Stimulated activated CD8-positive, alpha-beta memory T cell treated with anti-CD3 and anti-CD28 coated beads, Interleukin-4, amount 100 ng/mL, for 48 hours (primary cell): Measurements from ENCODE around the gene APBB2.

ENCODE experiments used
- DNase-seq: peaks from one replicate; pipeline ENCODE4 v3.0.0-alpha.2; 2020

The APBB2 gene

GRCh38 chr4:40960941-40961340 lies 253.4 kb downstream of the APBB2 start:
- DNase-seq: no peak

DNA sequence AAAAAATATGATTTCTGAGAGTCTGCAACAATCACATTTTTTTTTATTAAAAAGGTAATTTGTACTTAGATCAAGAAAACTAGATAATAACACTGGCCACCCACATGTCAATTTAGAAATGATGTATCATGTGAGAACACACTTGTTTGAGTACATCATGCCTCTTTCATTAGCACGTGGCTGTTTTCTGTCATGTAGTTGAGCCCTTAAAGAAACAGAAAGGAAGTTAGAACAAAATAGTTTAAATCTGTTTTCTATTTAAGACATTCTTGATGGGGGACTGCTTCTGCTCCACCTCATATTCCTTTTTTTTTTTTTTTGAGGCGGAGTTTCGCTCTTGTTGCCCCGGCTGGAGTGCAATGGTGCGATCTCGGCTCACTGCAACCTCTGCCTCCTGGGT lies 257.1 kb downstream of the APBB2 start:
- DNase-seq: no peak

- DNase-seq: no peak
Measured at GRCh38 chr4:40956721-40957255, 257.6 kb downstream of the APBB2 start.

DNA sequence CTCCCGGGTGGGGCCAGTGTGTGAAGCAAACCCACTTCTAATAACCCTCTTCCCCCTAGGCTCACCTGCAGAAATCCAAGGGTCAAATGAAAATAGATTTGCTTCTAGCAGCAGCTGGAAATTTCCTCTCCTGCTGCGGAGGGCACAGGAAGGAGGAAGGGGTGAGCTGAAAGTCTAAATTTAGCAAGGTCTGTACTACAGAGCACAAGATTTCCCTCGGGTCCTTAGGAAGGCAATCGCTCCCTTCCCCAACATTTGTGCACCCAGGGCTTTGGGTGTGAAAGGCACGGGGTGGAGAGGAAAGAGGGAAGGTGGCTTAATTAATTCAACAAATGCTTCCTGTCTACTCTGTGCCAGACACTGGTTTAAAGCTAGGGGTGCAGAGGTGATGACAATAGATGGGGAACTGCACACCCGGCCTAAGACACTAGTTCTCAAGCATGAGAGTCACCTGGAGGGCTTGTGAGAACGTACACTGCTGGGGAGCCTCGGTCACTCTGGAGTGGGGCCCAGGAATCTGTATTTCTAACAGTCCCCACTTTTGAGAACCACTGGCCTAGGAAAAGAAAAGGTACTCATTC lies 260.2 kb downstream of the APBB2 start:
- no peak for DNase-seq

- DNase-seq: no peak
Measured at GRCh38 chr4:40953283-40954087, 260.9 kb downstream of the APBB2 start.

DNA sequence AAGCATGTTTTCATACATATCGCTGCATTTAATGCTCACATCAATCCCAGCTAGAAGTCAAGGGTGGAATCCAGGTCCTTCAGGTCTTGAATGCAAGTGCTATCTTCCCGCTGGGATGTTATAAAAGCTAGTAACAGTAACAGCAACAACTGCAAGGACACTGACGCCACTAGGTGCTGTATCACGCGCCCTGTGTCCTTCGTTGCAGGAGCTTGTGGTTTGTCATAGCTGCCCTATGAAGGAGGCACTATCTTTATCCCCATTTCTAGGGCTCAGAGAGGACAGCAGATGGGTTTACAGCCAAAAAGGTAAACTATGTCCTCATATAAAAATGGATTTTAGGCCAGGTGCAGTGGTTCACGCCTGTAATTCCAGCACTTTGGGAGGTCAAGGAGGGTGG lies 261.7 kb downstream of the APBB2 start:
- no peak for DNase-seq

DNA sequence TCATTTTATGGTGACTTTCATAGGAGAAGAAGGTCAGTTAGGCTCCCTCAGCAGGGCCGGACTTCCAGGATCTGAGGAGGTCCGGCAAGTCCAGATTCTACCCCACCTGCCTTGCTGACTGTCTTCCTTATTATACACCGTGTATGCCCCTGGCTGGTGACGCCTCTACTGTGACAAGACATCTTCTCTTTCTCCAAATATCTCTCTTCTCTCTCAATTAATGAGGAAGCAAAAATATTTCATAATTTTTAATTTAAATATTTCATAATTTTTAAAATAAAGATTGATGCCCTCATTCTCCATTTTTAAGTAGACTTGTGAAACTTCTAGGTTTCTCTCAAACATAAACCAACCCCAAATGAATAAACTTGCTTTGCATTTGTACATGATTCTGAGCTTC lies 262.1 kb downstream of the APBB2 start:
- no peak for DNase-seq

DNA sequence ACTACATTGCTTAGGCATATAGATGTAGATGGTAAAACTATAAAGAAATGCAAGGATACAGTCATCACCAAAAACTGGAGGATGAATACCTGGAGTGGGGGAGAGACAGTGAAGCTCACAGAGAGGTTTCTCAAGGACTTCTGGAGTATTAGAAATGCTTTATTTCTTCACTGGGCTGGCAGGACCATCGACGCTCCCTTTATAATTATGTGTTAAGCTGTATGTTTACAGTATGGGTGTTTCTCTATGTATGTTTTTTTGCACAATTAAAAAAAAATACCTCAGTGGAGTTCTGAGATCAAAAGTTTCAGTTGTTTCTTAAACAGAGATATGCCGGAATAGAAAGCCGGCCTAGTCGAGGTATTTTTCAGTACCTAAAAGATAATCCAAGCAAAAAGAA lies 263.3 kb downstream of the APBB2 start:
- DNase-seq: no peak

DNA sequence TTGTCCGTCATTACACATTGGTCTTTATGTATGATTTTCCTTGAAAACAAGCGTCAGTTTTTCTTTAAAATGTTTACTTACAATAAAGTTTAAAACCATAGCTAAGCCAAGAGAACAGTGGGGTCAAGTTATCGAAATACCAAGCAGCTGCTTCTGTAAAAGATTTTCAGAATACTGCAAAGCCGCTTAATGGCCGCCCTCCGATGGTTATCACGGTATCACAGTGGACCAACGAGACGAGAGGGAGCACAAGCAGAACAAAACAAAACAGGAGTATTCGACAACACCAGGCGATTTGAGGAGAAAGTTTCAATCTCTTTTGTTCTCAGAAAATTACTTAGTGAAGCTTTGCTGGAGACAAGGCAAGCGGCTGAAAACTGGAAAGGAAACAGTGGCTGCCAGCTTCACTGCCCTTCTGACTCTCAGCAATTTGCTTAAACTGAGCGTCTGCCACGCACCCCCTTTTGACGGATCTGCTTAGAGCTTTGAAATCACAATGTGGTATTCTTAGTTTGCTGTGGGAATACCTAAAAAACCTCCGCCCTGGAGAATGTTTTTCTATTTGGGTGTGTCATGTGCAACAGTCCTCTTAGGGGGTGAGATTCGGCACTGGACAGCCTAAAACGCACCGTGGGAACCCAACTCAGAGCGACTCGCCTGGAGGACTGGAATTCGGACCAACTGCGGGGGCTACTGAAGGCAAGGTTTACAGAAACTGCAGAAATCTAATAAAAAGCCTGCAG lies 264.8 kb downstream of the APBB2 start:
- no peak for DNase-seq

GRCh38 chr4:40948014-40948413 lies 266.3 kb downstream of the APBB2 start:
- no peak for DNase-seq

- DNase-seq: no peak
Measured at GRCh38 chr4:40946652-40947051, 267.7 kb downstream of the APBB2 start.

GRCh38 chr4:40940756-40941155 lies 273.6 kb downstream of the APBB2 start:
- no peak for DNase-seq

- DNase-seq: no peak
Measured at GRCh38 chr4:40940317-40940741, 274.0 kb downstream of the APBB2 start.

- DNase-seq: no peak
Measured at GRCh38 chr4:40939856-40940255, 274.5 kb downstream of the APBB2 start.

DNA sequence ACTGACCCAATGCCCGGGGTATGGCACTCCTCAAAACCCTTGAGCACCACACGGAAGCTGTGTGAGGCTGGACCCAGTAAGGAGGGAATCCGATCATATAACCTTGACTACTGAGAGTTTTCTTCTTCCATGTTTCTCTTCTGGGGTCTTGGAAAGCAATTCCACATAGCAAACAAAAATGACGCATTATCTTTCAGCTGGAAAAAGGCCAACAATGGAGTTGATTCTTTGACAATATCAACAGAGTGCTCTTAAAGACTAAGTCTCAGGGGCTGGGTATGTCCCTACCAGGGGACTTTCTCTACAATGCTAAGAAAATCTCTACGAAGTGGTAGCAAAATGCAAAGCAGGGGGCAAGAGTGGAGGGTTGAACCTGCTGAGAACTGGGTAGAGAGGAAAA lies 276.0 kb downstream of the APBB2 start:
- no peak for DNase-seq

- DNase-seq: no peak
Measured at GRCh38 chr4:40937140-40937725, 277.1 kb downstream of the APBB2 start.

DNA sequence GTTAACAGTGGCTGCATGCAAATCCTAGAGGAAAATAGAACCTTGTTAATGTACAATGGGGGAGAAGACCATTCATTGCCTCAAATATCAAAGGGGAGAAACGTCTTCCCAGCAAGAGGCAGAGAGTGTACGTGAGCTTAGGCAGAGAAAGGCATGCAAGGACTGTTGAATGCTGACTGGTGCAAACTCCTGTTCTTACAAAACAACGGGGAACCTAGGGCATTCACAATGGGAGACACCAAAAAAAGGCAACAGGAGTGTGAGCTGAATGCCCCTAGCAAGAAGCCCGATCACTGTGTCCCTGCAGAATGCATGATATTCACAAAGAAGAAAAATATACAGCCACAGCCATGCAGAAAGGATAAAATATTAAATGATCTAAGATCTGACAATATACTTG lies 279.7 kb downstream of the APBB2 start:
- DNase-seq: no peak

- no peak for DNase-seq
Measured at GRCh38 chr4:40933272-40934053, 280.9 kb downstream of the APBB2 start.

DNA sequence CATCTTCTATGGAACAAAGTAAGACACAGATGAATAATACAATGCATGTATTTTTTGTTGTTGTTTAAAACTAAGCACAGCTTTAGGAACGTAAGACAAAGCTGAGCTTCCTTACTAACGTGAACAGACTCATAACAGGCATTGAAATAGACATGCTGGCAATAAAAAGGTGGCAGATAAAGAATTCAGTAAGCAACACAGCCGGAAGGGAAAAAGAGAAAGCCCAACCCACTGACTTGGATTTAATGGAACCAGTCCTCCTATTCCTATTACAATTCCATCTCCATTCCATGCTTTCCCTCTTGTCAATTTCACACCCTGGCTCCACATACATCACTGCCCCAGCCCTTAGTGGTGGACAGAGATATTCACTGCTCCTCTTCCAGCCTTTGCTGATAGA lies 282.5 kb downstream of the APBB2 start:
- DNase-seq: no peak

DNA sequence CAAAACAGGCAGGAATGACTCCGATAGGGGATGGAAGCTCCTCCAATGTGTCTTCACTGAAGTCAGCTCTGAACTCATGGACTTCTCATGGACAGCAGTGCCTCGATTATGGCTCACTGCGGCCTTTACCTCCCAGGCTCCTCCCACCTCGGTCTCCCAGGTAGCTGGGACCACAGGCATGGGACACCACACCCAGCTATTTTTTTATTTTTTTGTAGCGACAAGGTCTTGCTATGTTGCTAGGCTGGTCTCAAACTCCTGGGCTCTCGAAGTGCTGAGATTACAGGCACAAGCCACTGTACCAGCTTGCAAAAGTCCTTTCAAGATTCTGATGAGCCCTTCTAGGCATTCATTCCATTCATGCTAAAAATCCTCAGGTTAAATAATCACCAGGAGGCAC lies 283.1 kb downstream of the APBB2 start:
- DNase-seq: no peak

DNA sequence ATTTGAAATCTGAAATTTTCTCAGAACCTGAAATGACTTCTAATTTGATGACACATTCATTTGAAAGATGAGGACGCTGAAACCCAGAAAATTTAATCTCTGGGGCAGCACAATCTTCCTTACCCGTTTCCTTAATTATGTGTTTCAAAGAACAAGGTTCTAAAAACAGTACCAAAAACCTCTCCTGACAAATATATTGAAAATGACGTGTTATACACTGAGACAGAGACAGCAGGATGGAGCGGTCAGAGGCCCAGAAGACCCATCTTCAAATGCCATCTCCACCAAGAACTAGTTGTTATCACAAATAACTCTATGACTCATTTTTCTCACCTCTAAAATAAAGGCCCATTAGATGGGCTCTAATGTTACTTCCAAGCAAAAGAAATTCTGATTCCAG lies 287.3 kb downstream of the APBB2 start:
- DNase-seq: no peak

DNA sequence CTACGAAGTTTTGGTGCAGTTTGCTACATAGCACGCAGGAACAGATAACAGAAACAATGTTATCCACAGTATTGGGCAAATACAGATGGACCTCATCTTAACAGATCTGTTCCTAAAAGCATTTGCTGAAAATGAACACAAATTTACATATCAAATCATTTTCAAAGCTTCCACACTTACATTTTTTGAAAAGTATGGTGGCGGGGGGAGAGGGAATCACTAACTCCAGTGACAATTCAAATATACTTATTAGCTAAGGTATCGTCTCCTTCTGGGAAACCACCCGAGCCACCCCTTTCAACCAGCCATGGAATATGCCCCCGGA lies 289.6 kb downstream of the APBB2 start:
- DNase-seq: no peak
